Choroid plexus epithelial cell (primary cell): ENCODE data around the gene ITGA2B.
"Not testable (repeated sequence)": the region's sequence is repeated elsewhere in the genome, so short reads cannot be mapped to it uniquely, and the experiment has no call there.

Source experiments
- DNase-seq: peaks from one replicate; pipeline ENCODE4 v3.0.0-alpha.2; 2010; ENCODE audit warnings: low read depth
- H3K4me3 ChIP-seq: 2 replicates; pipeline ENCODE4 v1.5.1; 2011; ENCODE audit warnings: low read depth, mild to moderate bottlenecking, control low read depth, low read length, moderate library complexity
- TF ChIP-seq, protein P1 (sequence below): conservative IDR thresholded peaks from 2 replicates; pipeline ENCODE4 v1.5.1; 2011; ENCODE audit warnings: low read depth, mild to moderate bottlenecking, control low read depth, inconsistent platforms, low read length, moderate library complexity

Gene ITGA2B

DNA sequence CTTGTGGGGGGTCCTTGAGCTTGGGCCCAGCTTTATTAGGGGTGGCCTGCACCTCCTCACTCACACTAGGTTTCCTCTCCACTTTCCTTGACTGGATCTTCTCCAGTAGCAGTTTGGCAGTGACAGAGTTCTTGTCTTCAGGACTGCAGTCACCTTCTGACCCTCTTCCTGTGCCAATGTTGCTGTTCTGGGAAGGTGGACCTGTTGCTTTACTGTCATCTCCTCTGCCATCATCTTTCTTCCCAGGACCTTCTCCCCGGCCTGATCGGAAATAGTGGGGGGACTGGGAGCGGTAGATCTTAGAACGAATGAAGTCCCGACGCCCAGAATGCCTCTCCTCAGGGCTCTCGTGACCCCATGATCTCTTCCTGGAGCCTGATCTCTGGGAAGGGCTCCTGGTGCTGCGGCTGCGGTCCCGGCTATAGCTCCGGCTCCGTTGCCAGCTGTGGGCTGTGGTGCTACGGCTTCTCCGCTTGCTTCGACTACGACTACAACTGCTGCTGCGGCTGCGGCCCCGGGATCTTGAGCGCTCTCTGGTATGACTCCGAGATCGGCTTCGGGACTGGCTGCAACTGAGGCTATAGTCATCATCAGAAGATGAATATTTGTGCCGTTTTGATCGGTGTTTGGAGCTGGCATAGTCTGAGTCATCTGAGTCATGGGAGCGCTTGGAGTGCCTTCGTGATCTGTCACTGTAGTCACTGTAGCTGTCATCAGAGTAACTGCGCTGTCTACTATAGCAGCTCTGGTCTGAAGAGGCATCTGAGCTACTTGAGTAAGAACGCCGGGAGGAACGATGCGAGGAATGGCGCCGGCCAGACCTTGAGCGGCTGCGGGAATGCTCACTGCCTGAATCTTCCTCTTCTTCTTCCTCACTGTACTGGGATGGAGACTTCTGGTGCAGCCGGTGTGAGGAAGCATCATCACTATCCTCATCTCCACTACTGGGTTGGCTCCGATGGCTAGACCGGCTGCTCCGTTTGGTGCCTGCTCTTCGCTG is 9.5 kb upstream of the ITGA2B start:
- TF ChIP-seq, protein P1, sequence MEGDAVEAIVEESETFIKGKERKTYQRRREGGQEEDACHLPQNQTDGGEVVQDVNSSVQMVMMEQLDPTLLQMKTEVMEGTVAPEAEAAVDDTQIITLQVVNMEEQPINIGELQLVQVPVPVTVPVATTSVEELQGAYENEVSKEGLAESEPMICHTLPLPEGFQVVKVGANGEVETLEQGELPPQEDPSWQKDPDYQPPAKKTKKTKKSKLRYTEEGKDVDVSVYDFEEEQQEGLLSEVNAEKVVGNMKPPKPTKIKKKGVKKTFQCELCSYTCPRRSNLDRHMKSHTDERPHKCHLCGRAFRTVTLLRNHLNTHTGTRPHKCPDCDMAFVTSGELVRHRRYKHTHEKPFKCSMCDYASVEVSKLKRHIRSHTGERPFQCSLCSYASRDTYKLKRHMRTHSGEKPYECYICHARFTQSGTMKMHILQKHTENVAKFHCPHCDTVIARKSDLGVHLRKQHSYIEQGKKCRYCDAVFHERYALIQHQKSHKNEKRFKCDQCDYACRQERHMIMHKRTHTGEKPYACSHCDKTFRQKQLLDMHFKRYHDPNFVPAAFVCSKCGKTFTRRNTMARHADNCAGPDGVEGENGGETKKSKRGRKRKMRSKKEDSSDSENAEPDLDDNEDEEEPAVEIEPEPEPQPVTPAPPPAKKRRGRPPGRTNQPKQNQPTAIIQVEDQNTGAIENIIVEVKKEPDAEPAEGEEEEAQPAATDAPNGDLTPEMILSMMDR = no peak
- H3K4me3 ChIP-seq = no peak overlapping the region
- DNase-seq = no peak

DNA sequence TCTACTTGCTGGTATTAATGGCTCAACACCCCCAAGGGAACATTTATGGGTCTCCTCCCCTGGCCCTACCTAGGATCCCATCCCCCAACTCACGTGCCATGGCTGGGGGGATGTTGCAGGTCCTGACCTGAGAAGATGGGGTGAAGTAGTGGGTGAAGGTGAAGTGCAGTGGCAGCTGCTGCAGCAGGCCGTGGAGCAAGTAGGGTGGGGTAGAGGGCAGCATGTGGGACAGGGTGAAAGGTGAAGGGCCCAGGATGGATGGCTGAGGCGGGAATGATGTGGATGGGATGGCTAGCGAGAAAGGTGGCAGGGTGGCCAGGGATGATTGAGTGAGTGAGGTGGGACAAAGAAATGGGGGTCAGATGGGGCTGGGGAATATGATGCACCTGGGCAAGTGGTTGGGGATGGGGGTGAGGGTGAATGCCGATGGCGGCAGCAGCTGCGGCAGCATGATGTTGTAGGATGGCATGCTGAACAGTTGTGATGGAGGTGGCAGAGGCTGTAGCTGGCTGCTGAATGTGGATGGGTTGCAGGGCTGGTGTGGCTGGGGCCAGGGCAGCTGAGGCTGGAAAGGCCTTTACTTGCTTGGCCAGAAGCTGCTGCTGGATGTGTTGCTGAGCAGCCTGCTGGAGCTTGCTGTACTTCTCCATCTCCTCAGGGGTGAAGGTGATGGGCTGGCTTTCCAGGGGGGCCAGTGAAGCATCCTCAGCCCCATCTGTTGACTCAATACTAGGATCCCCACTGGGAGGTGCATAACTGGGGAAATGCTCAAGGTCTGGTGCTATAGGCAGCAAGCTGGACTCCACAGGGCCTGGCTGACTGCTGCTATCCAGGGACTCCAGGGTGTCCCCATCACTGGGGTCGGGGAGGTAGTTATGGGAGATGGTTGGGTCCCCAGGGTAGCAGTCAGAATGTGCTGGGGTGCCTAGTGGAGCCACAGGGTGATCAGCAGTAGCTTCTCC is 8.3 kb upstream of the ITGA2B start:
- TF ChIP-seq, protein P1 = no peak

DNA sequence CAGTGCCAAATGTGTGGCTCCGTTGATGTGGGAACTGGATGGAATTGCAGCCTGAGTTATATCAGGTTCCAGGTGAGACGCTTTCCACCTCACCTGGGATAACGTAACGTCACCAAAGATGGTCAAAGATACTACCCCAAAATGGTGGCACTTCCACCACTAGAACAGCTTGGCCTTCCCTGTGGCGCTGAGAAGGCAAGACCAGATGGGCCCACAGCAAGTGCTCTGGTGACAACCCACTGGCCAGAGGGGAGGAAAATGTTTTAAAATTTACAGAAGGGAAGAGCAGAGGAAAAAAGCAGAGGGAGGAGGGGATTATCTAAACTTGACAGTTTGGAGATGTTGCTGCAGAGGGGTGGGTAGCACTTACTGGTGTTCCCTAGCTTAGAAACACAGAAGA is 7.5 kb upstream of the ITGA2B start:
- no peak for DNase-seq
- TF ChIP-seq, protein P1 = no peak
- H3K4me3 ChIP-seq = no peak overlapping the region

More for the DNA sequence above, 8.3 kb upstream of the ITGA2B start:
- DNase-seq = peak; percentile 29
- no peak overlapping the region for H3K4me3 ChIP-seq

DNA sequence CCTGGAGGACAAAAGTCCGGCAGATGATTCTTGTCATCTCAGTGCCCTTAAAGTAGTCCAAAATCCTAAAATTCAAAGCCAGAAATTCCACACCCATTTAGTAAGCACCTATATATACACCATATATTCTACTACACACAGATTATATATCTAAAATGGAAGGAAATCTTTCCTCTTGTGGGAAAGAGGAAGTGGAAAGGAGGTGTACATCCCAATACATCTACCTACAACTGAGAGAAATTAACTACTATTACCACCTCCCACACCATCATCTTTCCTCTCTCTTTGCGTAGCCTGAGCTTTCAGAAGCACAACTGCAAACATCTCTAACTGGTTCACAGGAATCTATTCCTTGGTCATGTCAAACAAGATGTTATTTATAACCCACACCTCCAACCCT is 5.4 kb upstream of the ITGA2B start:
- no peak for DNase-seq
- H3K4me3 ChIP-seq = no peak overlapping the region
- TF ChIP-seq, protein P1 = no peak

DNA sequence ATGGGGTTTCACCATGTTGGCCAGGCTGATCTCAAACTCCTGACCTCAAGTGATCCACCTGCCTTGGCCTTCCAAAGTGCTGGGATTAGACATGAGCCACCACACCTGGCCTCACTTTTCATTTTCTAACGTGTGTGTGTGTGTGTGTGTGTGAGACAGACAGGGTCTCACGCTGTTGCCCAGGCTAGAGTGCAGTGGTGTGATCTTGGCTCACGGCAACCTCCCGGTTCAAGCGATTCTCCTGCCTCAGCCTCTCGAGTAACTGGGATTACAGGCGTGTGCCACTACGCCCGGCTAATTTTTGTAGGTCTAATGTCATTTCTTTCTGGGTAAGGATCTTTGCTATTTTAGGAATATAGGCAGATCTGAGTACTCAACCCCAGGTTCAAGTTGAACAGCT is 4.7 kb upstream of the ITGA2B start:
- H3K4me3 ChIP-seq, DNase-seq: not testable (repeated sequence)
- TF ChIP-seq, protein P1 = peak; percentile 3

DNA sequence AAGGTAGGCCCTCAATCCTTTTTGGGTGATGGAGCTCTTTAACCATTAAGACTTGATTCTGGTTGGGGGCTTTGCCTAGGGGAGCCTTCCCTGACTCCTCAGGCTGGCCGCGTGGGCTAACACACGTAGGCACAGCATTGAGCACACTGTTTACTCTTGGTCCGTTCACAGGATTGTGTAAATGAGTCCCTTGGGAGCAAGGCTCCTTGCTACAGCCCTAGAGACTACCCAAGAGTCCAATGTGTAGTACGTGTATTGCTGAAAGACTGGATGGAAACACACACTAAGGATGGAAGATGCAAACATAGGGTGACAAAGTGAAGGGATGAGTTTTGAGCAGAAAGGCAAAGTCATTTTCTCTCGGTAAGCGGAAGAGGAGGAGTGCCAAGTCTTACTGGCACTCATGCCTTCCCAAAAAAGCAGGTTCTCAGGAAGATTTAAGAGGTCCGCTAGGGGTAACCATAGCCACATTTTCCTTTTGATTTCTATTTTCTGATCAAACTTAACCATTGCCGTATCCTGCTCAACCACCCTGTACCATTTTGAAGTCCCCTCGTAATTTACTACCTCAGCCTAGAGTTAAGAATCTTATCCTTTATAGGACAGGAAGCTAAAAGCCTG is 911 bp upstream of the ITGA2B start:
- DNase-seq = no peak
- H3K4me3 ChIP-seq = no peak overlapping the region
- TF ChIP-seq, protein P1 = no peak
